H7 (cell line): Measurements from ENCODE around the gene AGAP1. TPM values are rescaled to one million over a fixed set of nuclear protein-coding genes. Genes with fewer than 3 reads are reported as not detected.

Experiments
- DNase-seq: peaks from one replicate; pipeline ENCODE4 v3.0.0; 2012
- H3K27me3 ChIP-seq: 2 replicates; pipeline ENCODE4 v1.6.0; 2011; ENCODE audit warnings: mild to moderate bottlenecking, low read length; ENCODE audit not compliant: control insufficient read depth, insufficient read depth
- H3K36me3 ChIP-seq: replicated peaks from 2 replicates; pipeline ENCODE4 v1.5.1; 2011; ENCODE audit warnings: low read length; ENCODE audit not compliant: control insufficient read depth, insufficient read depth
- H3K4me3 ChIP-seq: 2 replicates; pipeline ENCODE4 v1.5.1; 2011; ENCODE audit warnings: low read depth, mild to moderate bottlenecking, control low read depth, low read length, moderate library complexity; ENCODE audit not compliant: insufficient read depth
- total RNA-seq: library from RNA; depleted of rRNA; stranded (reverse); fragments of >200 nt; shearing (Covaris generic); gene quantifications from 2 replicates; pipeline ENCODE4 v1.2.3, GENCODE V29; 2014

The AGAP1 gene
- total RNA-seq, 1 experiment from 2014 or later = 12.6 TPM

- no peak overlapping the region for H3K4me3 ChIP-seq
- H3K27me3 ChIP-seq = no peaks in the 10 kb centered on the region
- no peaks in the 10 kb centered on the region for H3K36me3 ChIP-seq
- no peak for DNase-seq
Observed at GRCh38 chr2:235709969-235710879, 216.4 kb downstream of the AGAP1 start.

GRCh38 chr2:235710933-235711332 lies 217.1 kb downstream of the AGAP1 start:
- Histone ChIP-seq H3K4me3 (no peak overlapping the region), H3K27me3 (no peaks in the 10 kb centered on the region), H3K36me3 (no peaks in the 10 kb centered on the region)
- no peak for DNase-seq

GRCh38 chr2:235711527-235711926 lies 217.7 kb downstream of the AGAP1 start:
- Histone ChIP-seq H3K4me3 (no peak overlapping the region), H3K36me3 (no peaks in the 10 kb centered on the region), H3K27me3 (no peaks in the 10 kb centered on the region)
- DNase-seq = no peak

GRCh38 chr2:235712176-235712575 lies 218.3 kb downstream of the AGAP1 start:
- DNase-seq = no peak
- H3K36me3 ChIP-seq = no peaks in the 10 kb centered on the region
- H3K4me3 ChIP-seq = no peak overlapping the region
- H3K27me3 ChIP-seq = no peaks in the 10 kb centered on the region

GRCh38 chr2:235713189-235713588 lies 219.3 kb downstream of the AGAP1 start:
- no peaks in the 10 kb centered on the region for H3K36me3 ChIP-seq
- H3K4me3 ChIP-seq = no peak overlapping the region
- H3K27me3 ChIP-seq = no peaks in the 10 kb centered on the region
- DNase-seq = no peak

- Histone ChIP-seq H3K36me3 (no peaks in the 10 kb centered on the region), H3K4me3 (no peak overlapping the region), H3K27me3 (no peaks in the 10 kb centered on the region)
- DNase-seq = no peak
Observed at GRCh38 chr2:235715601-235716000, 221.8 kb downstream of the AGAP1 start.

- no peak overlapping the region for H3K4me3 ChIP-seq
- DNase-seq = no peak
- no peaks in the 10 kb centered on the region for H3K36me3 ChIP-seq
- H3K27me3 ChIP-seq = no peaks in the 10 kb centered on the region
Observed at GRCh38 chr2:235716875-235717496, 223.1 kb downstream of the AGAP1 start.

- Histone ChIP-seq H3K36me3 (no peaks in the 10 kb centered on the region), H3K4me3 (no peak overlapping the region), H3K27me3 (no peaks in the 10 kb centered on the region)
- no peak for DNase-seq
Observed at GRCh38 chr2:235719146-235719942, 225.5 kb downstream of the AGAP1 start.

GRCh38 chr2:235721625-235722024 lies 227.8 kb downstream of the AGAP1 start:
- Histone ChIP-seq H3K36me3 (no peaks in the 10 kb centered on the region), H3K27me3 (no peaks in the 10 kb centered on the region), H3K4me3 (no peak overlapping the region)
- no peak for DNase-seq

- H3K36me3 ChIP-seq = no peaks in the 10 kb centered on the region
- DNase-seq = no peak
- no peak overlapping the region for H3K4me3 ChIP-seq
- no peaks in the 10 kb centered on the region for H3K27me3 ChIP-seq
Observed at GRCh38 chr2:235722869-235723268, 229.0 kb downstream of the AGAP1 start.

GRCh38 chr2:235723371-235723770 lies 229.5 kb downstream of the AGAP1 start:
- Histone ChIP-seq H3K27me3 (no peaks in the 10 kb centered on the region), H3K36me3 (no peaks in the 10 kb centered on the region), H3K4me3 (no peak overlapping the region)
- no peak for DNase-seq

- no peaks in the 10 kb centered on the region for H3K36me3 ChIP-seq
- no peaks in the 10 kb centered on the region for H3K27me3 ChIP-seq
- H3K4me3 ChIP-seq = no peak overlapping the region
- DNase-seq = no peak
Observed at GRCh38 chr2:235723811-235724465, 230.1 kb downstream of the AGAP1 start.

GRCh38 chr2:235725016-235725489 lies 231.2 kb downstream of the AGAP1 start:
- Histone ChIP-seq H3K36me3 (no peaks in the 10 kb centered on the region), H3K27me3 (no peaks in the 10 kb centered on the region), H3K4me3 (no peak overlapping the region)
- no peak for DNase-seq

GRCh38 chr2:235725841-235726240 lies 232.0 kb downstream of the AGAP1 start:
- Histone ChIP-seq H3K4me3 (no peak overlapping the region), H3K27me3 (no peaks in the 10 kb centered on the region), H3K36me3 (no peaks in the 10 kb centered on the region)
- no peak for DNase-seq
